HepG2 (cell line): ENCODE data around the gene RSPH9. TPM values are rescaled to one million over a fixed set of nuclear protein-coding genes. Genes with fewer than 3 reads are reported as not detected.

Experiments used
- HNF4A ChIP-seq: sonication (generic); formaldehyde crosslinking; IDR thresholded peaks from 2 replicates; pipeline ENCODE4 v1.4.0; 2020; ENCODE audit warnings: missing genetic modification reagents
- JUND ChIP-seq: sonication (generic); formaldehyde crosslinking; IDR thresholded peaks from 2 replicates; pipeline ENCODE4 v1.8.0; 2022; ENCODE audit warnings: mild to moderate bottlenecking, missing genetic modification reagents
- POLR2AphosphoS5 ChIP-seq: IDR thresholded peaks from 2 replicates; pipeline ENCODE4 v1.6.1; 2012; ENCODE audit warnings: low read depth, low read length
- SNAPC2 ChIP-seq: sonication (generic); formaldehyde crosslinking; IDR thresholded peaks from 2 replicates; pipeline ENCODE4 v1.8.1; 2022; ENCODE audit warnings: mild to moderate bottlenecking, missing genetic modification reagents
- TOPORS ChIP-seq: sonication (generic); formaldehyde crosslinking; IDR thresholded peaks from 2 replicates; pipeline ENCODE4 v1.8.0; 2023; ENCODE audit warnings: mild to moderate bottlenecking, missing genetic modification reagents
- XRCC5 ChIP-seq: fragments of 200-400 bp; formaldehyde crosslinking; optimal IDR thresholded peaks from 2 replicates; pipeline ENCODE3; 2017; ENCODE audit warnings: mild to moderate bottlenecking, low read length
- ZFP37 ChIP-seq: sonication (generic); formaldehyde crosslinking; IDR thresholded peaks from 2 replicates; pipeline ENCODE4 v1.4.0; 2020; ENCODE audit warnings: missing genetic modification reagents, borderline replicate concordance
- ZNF136 ChIP-seq: sonication (generic); formaldehyde crosslinking; IDR thresholded peaks from 2 replicates; pipeline ENCODE4 v1.8.1; 2022; ENCODE audit warnings: low read depth, mild to moderate bottlenecking, moderate library complexity, missing genetic modification reagents
- ZNF234 ChIP-seq: sonication (generic); formaldehyde crosslinking; conservative IDR thresholded peaks from 2 replicates; pipeline ENCODE4 v1.5.1; 2020; ENCODE audit warnings: mild to moderate bottlenecking, missing genetic modification reagents
- ZNF274 ChIP-seq: sonication (generic); formaldehyde crosslinking; IDR thresholded peaks from 2 replicates; pipeline ENCODE4 v1.5.1; 2020; ENCODE audit warnings: mild to moderate bottlenecking, missing genetic modification reagents
- ZNF543 ChIP-seq: sonication (generic); formaldehyde crosslinking; IDR thresholded peaks from 2 replicates; pipeline ENCODE4 v1.4.0; 2020; ENCODE audit warnings: mild to moderate bottlenecking, missing genetic modification reagents
- polyA plus RNA-seq, 8 experiments: library from polyadenylated mRNA; depleted of rRNA in 3 of 8; stranded (reverse) in 7 of 8; unstranded in 1 of 8; fragments of >200 nt; fragmentation: Illumina TruSeq in 4 of 8; extraction: Trizol in 4 of 8; gene quantifications; 2 replicates each; pipeline versions ENCODE4 v1.2.1 to v1.2.3, GENCODE V29; 2011 to 2016; ENCODE audit warnings: low read depth in 4 of 8, missing spikeins in 1 of 8, mixed read lengths in 1 of 8; ENCODE audit not compliant: insufficient read depth in 1 of 8
- total RNA-seq, 5 experiments: library from RNA; depleted of rRNA; stranded (reverse); fragments of >200 nt; fragmentation: Illumina TruSeq; extraction: Trizol; gene quantifications; 2 replicates each; pipeline ENCODE4 v1.2.3, GENCODE V29; 2016; ENCODE audit warnings: low read depth in 1 of 5
- TF ChIP-seq, protein P1 (sequence below): sonication (generic); formaldehyde crosslinking; IDR thresholded peaks from 2 replicates; pipeline ENCODE4 v1.4.0; 2020; ENCODE audit warnings: missing genetic modification reagents, borderline replicate concordance
- TF ChIP-seq, protein P2 (sequence below), 2 experiments: sonication (generic) in 1 of 2; formaldehyde crosslinking in 1 of 2; IDR thresholded peaks; 2 replicates each; pipeline versions ENCODE4 v1.4.0 to v1.6.1; 2018 to 2020; ENCODE audit warnings: missing genetic modification reagents in 2 of 2, borderline replicate concordance in 1 of 2, low read depth in 1 of 2, mild to moderate bottlenecking in 1 of 2, missing biosample characterization in 1 of 2
- TF ChIP-seq, protein P3 (sequence below): sonication (generic); formaldehyde crosslinking; IDR thresholded peaks from 2 replicates; pipeline ENCODE4 v1.8.0; 2022; ENCODE audit warnings: mild to moderate bottlenecking, missing genetic modification reagents, borderline replicate concordance
- TF ChIP-seq, protein P4 (sequence below): sonication (generic); formaldehyde crosslinking; IDR thresholded peaks from 2 replicates; pipeline ENCODE4 v1.4.0; 2020; ENCODE audit warnings: mild to moderate bottlenecking, missing genetic modification reagents

Gene RSPH9
- total and polyA plus RNA-seq, 2 of the 13 experiments (the other 11 are each of a cell fraction or from before 2014, with no cell fraction given) = 0.04 TPM; not detected in 1

DNA sequence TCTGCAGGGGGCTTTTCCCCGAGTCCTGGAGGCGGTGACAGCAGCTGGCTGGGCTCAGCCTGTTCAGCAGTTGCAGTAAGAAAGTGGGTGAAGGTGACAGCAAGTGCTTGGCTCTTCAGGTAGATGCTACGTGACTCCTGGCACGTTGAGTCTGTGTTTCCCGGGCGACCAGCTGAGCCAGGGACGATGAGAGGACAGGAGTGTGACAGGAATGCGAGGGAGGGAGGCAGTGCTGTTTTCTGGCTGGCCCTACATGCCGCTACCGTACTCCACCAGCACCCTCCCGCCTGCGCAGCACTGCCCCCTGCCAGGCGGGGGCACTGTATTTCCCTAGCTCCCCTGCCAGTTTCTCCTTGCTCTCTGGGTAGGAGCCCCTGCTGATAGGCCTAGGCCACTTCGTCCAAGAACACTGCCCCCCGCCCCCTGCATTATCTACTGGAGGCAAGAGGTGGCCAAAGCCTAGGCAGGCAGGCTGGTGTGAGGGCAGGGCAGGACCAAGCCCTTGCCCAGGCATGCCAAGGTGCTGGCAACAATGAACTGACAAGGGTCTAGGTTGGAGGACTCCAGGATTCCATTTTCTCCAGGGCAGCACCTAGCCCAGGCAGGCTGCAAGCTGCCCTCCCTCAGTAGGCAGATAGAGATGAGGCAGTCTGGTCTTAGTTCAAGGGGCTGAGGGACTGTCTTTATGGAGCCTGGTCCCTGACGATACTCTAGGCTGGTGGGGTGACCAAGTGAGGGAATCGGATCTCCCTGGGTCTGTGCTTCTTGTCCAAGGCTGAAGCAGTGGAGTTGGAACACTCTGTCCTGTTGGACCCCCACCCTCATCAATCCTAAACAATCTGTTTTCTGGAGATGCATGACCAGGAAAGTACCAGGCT lies 23.6 kb downstream of the RSPH9 start (continued):
- TF ChIP-seq, protein P1, sequence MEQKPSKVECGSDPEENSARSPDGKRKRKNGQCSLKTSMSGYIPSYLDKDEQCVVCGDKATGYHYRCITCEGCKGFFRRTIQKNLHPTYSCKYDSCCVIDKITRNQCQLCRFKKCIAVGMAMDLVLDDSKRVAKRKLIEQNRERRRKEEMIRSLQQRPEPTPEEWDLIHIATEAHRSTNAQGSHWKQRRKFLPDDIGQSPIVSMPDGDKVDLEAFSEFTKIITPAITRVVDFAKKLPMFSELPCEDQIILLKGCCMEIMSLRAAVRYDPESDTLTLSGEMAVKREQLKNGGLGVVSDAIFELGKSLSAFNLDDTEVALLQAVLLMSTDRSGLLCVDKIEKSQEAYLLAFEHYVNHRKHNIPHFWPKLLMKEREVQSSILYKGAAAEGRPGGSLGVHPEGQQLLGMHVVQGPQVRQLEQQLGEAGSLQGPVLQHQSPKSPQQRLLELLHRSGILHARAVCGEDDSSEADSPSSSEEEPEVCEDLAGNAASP = no peak
- TF ChIP-seq, protein P2, sequence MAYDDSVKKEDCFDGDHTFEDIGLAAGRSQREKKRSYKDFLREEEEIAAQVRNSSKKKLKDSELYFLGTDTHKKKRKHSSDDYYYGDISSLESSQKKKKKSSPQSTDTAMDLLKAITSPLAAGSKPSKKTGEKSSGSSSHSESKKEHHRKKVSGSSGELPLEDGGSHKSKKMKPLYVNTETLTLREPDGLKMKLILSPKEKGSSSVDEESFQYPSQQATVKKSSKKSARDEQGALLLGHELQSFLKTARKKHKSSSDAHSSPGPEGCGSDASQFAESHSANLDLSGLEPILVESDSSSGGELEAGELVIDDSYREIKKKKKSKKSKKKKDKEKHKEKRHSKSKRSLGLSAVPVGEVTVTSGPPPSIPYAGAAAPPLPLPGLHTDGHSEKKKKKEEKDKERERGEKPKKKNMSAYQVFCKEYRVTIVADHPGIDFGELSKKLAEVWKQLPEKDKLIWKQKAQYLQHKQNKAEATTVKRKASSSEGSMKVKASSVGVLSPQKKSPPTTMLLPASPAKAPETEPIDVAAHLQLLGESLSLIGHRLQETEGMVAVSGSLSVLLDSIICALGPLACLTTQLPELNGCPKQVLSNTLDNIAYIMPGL (CRISPR knock-in tag; IDR thresholded peaks at IDR 0.05; ENCODE audit: borderline replicate concordance in 1 of 2, low read depth in 1 of 2) = peak; percentile 88
- TF ChIP-seq ZNF234 (CRISPR knock-in tag) = 0 out of 2 replicates have a peak, but pooled peaks have one; percentile 74
- peak; percentile 52; the same call in 1 of the 2 replicates for TF ChIP-seq ZNF274
- 0 out of 2 replicates have a peak, but pooled peaks have one; percentile 39 for TF ChIP-seq JUND (CRISPR knock-in tag)
- peak; percentile 68; the same call in 1 of the 2 replicates for TF ChIP-seq SNAPC2 (CRISPR knock-in tag)
- peak; percentile 26; the same call in 1 of the 2 replicates for TF ChIP-seq ZFP37 (CRISPR knock-in tag)
- peak; percentile 94 for TF ChIP-seq XRCC5
- TF ChIP-seq, protein P3, sequence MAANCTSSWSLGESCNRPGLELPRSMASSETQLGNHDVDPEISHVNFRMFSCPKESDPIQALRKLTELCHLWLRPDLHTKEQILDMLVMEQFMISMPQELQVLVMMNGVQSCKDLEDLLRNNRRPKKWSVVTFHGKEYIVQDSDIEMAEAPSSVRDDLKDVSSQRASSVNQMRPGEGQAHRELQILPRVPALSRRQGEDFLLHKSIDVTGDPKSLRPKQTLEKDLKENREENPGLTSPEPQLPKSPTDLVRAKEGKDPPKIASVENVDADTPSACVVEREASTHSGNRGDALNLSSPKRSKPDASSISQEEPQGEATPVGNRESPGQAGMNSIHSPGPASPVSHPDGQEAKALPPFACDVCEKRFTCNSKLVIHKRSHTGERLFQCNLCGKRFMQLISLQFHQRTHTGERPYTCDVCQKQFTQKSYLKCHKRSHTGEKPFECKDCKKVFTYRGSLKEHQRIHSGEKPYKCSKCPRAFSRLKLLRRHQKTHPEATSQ = peak; percentile 76; the same call in 1 of the 2 replicates
- TF ChIP-seq ZNF136 (CRISPR knock-in tag) = peak; percentile 61; the same call in 1 of the 2 replicates
- peak; percentile 94 for TF ChIP-seq ZNF543 (CRISPR knock-in tag)
- TF ChIP-seq HNF4A (CRISPR knock-in tag) = no peak
- peak; percentile 56 for TF ChIP-seq POLR2AphosphoS5
- TF ChIP-seq, protein P4, sequence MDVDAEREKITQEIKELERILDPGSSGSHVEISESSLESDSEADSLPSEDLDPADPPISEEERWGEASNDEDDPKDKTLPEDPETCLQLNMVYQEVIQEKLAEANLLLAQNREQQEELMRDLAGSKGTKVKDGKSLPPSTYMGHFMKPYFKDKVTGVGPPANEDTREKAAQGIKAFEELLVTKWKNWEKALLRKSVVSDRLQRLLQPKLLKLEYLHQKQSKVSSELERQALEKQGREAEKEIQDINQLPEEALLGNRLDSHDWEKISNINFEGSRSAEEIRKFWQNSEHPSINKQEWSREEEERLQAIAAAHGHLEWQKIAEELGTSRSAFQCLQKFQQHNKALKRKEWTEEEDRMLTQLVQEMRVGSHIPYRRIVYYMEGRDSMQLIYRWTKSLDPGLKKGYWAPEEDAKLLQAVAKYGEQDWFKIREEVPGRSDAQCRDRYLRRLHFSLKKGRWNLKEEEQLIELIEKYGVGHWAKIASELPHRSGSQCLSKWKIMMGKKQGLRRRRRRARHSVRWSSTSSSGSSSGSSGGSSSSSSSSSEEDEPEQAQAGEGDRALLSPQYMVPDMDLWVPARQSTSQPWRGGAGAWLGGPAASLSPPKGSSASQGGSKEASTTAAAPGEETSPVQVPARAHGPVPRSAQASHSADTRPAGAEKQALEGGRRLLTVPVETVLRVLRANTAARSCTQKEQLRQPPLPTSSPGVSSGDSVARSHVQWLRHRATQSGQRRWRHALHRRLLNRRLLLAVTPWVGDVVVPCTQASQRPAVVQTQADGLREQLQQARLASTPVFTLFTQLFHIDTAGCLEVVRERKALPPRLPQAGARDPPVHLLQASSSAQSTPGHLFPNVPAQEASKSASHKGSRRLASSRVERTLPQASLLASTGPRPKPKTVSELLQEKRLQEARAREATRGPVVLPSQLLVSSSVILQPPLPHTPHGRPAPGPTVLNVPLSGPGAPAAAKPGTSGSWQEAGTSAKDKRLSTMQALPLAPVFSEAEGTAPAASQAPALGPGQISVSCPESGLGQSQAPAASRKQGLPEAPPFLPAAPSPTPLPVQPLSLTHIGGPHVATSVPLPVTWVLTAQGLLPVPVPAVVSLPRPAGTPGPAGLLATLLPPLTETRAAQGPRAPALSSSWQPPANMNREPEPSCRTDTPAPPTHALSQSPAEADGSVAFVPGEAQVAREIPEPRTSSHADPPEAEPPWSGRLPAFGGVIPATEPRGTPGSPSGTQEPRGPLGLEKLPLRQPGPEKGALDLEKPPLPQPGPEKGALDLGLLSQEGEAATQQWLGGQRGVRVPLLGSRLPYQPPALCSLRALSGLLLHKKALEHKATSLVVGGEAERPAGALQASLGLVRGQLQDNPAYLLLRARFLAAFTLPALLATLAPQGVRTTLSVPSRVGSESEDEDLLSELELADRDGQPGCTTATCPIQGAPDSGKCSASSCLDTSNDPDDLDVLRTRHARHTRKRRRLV (CRISPR knock-in tag) = 0 out of 2 replicates have a peak, but pooled peaks have one; percentile 44
- peak; percentile 84; the same call in 1 of the 2 replicates for TF ChIP-seq TOPORS (CRISPR knock-in tag)
